Memory B cell (primary cell): ENCODE data around the gene ATN1.

Experiments used
- ATAC-seq: fragments of 150-1000 bp; cut with Tn5 transposase; 2 replicates; pipeline ENCODE4 v1.10.0; 2021; ENCODE audit warnings: low read depth, mild to moderate bottlenecking, moderate library complexity
- DNase-seq, 2 donors: peaks; one replicate each; pipeline ENCODE4 v3.0.0; 2022; ENCODE audit warnings: low spot score in 2 of 2
- H3K27ac Mint-ChIP-seq: one replicate; pipeline ENCODE4 v1.8.0; 2022; ENCODE audit warnings: mild to moderate bottlenecking, moderate library complexity, mixed read lengths
- H3K27me3 Mint-ChIP-seq: one replicate; pipeline ENCODE4 v1.8.0; 2022; ENCODE audit warnings: mixed read lengths
- H3K36me3 Mint-ChIP-seq: one replicate; pipeline ENCODE4 v1.8.0; 2022; ENCODE audit warnings: mild to moderate bottlenecking, mixed read lengths
- H3K4me1 Mint-ChIP-seq: one replicate; pipeline ENCODE4 v1.8.0; 2022; ENCODE audit warnings: mixed read lengths
- H3K4me3 Mint-ChIP-seq: one replicate; pipeline ENCODE4 v1.8.0; 2022; ENCODE audit warnings: mild to moderate bottlenecking, moderate library complexity, mixed read lengths
- H3K9me3 Mint-ChIP-seq: one replicate; pipeline ENCODE4 v1.8.0; 2022; ENCODE audit warnings: mixed read lengths

Gene ATN1

DNA sequence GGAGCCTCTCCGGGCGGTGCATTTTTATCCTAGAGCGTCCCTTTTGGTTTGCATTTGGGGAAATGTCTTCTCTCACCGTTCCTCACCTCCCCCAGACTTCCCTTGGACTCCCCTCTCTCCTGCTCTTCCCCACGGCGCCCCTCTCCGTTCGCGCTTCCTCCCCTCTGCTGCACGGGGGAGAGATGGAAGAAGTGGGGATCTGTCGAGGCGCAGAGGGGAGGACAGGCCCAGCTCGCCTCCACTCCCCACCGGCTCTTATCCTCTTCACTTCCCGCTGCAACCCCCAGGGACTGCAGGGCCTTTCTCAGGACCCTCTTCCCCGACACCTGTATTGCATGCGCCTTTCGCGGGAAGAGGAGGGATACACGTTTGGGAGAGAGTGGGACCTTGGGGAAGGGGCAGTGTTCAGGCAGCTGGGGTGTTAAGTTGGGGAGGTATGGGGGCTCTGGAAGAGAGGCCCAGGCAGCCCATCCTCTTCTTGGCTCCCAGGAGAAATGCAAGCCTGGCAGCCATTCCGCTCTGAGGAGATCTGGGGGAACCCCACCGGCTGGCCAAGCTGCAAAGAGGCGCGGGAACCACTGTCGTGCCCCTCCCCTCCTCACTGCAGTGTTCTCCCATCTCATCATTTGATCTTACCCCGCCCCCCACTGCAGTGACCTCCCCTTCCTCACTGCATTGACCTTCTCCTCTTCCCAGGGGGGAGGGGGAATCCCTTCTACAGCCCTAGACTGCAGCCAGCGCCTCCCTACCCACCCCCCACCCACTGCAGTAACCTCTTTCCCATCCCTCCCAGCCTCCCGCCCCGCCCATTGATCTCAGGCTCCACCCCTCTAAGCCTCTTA is 12.6 kb upstream of the ATN1 start:
- H3K4me1 Mint-ChIP-seq, result peaks cover 29% of the 10 kb centered on the region
- no peaks in the 10 kb centered on the region for H3K27me3 Mint-ChIP-seq
- no peak for ATAC-seq
- peak overlapping the region; percentile 86 for H3K27ac Mint-ChIP-seq
- DNase-seq, result no peak
- H3K4me3 Mint-ChIP-seq, result peak overlapping the region; percentile 98
- H3K9me3 Mint-ChIP-seq, result no peaks in the 10 kb centered on the region
- peaks cover 14% of the 10 kb centered on the region for H3K36me3 Mint-ChIP-seq

GRCh38 chr12:6915789-6916285 is 11.9 kb upstream of the ATN1 start:
- peaks cover 29% of the 10 kb centered on the region for H3K4me1 Mint-ChIP-seq
- peak overlapping the region; percentile 86 for H3K27ac Mint-ChIP-seq
- H3K36me3 Mint-ChIP-seq, result peaks cover 14% of the 10 kb centered on the region
- H3K4me3 Mint-ChIP-seq, result peak overlapping the region; percentile 98
- H3K9me3 Mint-ChIP-seq, result no peaks in the 10 kb centered on the region
- ATAC-seq, result no peak
- H3K27me3 Mint-ChIP-seq, result no peaks in the 10 kb centered on the region
- DNase-seq, result no peak

DNA sequence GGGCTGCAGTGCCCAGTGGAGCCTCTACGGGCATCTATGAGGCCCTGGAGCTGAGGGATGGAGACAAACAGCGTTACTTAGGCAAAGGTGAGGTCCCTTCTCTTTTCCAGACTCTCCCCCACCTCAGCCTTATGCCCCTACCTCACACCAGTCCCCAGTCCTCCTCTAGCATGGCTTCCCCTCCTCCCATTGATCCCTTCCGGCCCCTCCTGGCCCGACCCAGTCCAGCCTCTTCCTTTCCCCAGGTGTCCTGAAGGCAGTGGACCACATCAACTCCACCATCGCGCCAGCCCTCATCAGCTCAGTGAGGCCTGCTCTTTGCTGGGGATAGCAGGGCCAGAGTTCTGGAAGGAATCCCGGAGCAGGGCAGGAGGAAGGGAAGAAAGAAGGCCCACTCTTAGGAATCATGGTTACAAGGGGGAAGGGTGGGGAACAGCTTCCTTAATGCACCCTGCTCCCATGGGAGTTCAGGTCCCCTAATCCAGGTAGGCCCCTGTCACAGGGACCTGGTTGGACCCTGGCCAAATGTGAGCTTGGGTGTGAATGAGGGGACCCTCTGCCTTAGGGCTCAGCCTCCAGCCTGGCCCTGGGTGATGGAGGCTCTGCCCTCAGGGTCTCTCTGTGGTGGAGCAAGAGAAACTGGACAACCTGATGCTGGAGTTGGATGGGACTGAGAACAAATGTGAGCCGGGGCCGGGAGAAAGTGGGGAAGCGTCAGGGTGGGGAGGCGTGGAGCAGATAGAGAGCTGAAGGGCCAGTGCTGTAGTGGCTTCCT is 11.1 kb upstream of the ATN1 start:
- Mint-ChIP-seq H3K4me3 (peak overlapping the region; percentile 35), H3K27me3 (no peaks in the 10 kb centered on the region), H3K9me3 (no peaks in the 10 kb centered on the region), H3K4me1 (peaks cover 35% of the 10 kb centered on the region), H3K27ac (no peak overlapping the region), H3K36me3 (peaks cover 14% of the 10 kb centered on the region)
- no peak for DNase-seq
- ATAC-seq, result no peak

DNA sequence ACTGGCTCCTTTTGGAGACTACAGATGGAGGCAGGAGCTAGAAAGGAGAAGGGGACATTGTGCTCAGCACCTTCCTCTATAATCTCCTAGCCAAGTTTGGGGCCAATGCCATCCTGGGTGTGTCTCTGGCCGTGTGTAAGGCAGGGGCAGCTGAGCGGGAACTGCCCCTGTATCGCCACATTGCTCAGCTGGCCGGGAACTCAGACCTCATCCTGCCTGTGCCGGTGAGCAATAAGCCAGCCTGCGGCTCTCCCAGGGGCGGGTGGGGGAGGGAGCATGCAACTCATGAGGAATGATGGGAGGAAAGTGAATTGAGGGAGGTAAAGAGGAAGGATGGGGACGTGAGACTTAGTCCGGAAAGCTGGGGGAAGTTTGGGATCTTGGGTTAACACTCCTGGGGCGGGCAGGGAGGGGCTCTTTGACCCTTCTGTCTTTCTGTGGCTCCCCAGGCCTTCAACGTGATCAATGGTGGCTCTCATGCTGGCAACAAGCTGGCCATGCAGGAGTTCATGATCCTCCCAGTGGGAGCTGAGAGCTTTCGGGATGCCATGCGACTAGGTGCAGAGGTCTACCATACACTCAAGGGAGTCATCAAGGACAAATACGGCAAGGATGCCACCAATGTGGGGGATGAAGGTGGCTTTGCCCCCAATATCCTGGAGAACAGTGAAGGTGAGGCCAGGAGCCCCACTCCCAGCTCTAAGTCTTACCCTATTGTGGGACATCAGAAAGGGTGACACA is 10.1 kb upstream of the ATN1 start:
- DNase-seq (no peak), ATAC-seq (no peak)
- H3K36me3 Mint-ChIP-seq, result peaks cover 14% of the 10 kb centered on the region
- H3K4me3 Mint-ChIP-seq, result no peak overlapping the region
- no peaks in the 10 kb centered on the region for H3K9me3 Mint-ChIP-seq
- no peak overlapping the region for H3K27ac Mint-ChIP-seq
- peaks cover 44% of the 10 kb centered on the region for H3K4me1 Mint-ChIP-seq
- no peaks in the 10 kb centered on the region for H3K27me3 Mint-ChIP-seq

DNA sequence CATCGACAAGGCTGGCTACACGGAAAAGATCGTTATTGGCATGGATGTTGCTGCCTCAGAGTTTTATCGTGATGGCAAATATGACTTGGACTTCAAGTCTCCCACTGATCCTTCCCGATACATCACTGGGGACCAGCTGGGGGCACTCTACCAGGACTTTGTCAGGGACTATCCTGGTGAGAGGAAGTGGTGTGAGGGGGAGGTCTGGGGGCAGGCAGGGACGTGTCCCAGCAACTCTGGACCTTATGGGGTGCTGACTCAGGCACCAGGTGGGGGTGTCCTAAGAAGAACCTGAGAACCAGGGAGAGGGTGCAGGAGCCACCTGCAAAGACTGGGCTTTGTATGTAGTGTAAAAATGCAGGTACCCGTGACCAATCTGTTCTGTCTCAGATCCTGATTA is 8.2 kb upstream of the ATN1 start:
- H3K27ac Mint-ChIP-seq, result no peak overlapping the region
- no peak for DNase-seq
- peaks cover 52% of the 10 kb centered on the region for H3K4me1 Mint-ChIP-seq
- no peaks in the 10 kb centered on the region for H3K9me3 Mint-ChIP-seq
- no peak for ATAC-seq
- H3K4me3 Mint-ChIP-seq, result no peak overlapping the region
- no peaks in the 10 kb centered on the region for H3K27me3 Mint-ChIP-seq
- peaks cover 14% of the 10 kb centered on the region for H3K36me3 Mint-ChIP-seq

DNA sequence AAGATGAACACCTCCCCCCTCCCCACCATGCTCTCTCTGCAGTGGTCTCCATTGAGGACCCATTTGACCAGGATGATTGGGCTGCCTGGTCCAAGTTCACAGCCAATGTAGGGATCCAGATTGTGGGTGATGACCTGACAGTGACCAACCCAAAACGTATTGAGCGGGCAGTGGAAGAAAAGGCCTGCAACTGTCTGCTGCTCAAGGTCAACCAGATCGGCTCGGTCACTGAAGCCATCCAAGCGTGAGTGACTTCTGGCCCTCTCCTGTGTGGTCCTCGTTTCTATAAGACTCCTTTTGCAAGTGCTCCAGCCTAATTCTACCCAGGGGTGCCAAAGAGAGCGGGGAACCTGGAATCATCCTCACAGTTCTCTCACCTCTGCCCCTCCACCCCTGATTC is 6.2 kb upstream of the ATN1 start:
- peaks cover 12% of the 10 kb centered on the region for H3K36me3 Mint-ChIP-seq
- H3K4me1 Mint-ChIP-seq, result peaks cover 47% of the 10 kb centered on the region
- no peaks in the 10 kb centered on the region for H3K9me3 Mint-ChIP-seq
- DNase-seq (no peak), ATAC-seq (no peak)
- H3K27me3 Mint-ChIP-seq, result no peaks in the 10 kb centered on the region
- H3K27ac Mint-ChIP-seq, result peak overlapping the region; percentile 77
- H3K4me3 Mint-ChIP-seq, result peak overlapping the region; percentile 31

- Mint-ChIP-seq H3K4me3 (peak overlapping the region; percentile 63), H3K4me1 (peaks cover 52% of the 10 kb centered on the region), H3K36me3 (peaks cover 7% of the 10 kb centered on the region), H3K9me3 (no peaks in the 10 kb centered on the region), H3K27ac (peak overlapping the region; percentile 77), H3K27me3 (no peaks in the 10 kb centered on the region)
- peak; percentile 46 for ATAC-seq
- no peak for DNase-seq
Measured at GRCh38 chr12:6921996-6922946, 5.5 kb upstream of the ATN1 start.

GRCh38 chr12:6923003-6923732 is 4.6 kb upstream of the ATN1 start:
- no peak for DNase-seq
- Mint-ChIP-seq H3K4me1 (peaks cover 55% of the 10 kb centered on the region), H3K36me3 (peaks cover 5% of the 10 kb centered on the region), H3K27me3 (no peaks in the 10 kb centered on the region), H3K27ac (peak overlapping the region; percentile 76), H3K4me3 (peak overlapping the region; percentile 63), H3K9me3 (no peaks in the 10 kb centered on the region)
- ATAC-seq, result peak; percentile 49

GRCh38 chr12:6923851-6924250 is 3.9 kb upstream of the ATN1 start:
- DNase-seq, result no peak
- H3K36me3 Mint-ChIP-seq, result peaks cover 5% of the 10 kb centered on the region
- ATAC-seq, result no peak
- H3K27me3 Mint-ChIP-seq, result no peaks in the 10 kb centered on the region
- peaks cover 60% of the 10 kb centered on the region for H3K4me1 Mint-ChIP-seq
- peak overlapping the region; percentile 76 for H3K27ac Mint-ChIP-seq
- no peak overlapping the region for H3K4me3 Mint-ChIP-seq
- H3K9me3 Mint-ChIP-seq, result no peaks in the 10 kb centered on the region

DNA sequence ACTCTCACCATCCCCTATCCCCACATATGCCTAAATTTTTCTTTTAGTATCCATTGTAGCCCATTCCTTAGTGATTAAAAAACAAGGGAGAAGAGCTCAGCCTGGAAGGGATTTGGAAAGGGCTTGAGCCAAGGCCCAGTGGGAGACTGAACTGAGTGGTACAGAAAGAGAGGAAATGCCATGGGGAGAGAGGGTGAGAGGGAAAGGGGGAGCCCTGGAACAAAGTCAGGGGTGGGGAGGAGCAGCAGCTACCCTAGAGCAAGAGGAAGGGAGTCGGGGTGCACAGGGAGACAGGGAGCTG is 2.6 kb upstream of the ATN1 start:
- DNase-seq (no peak), ATAC-seq (no peak)
- Mint-ChIP-seq H3K27me3 (no peaks in the 10 kb centered on the region), H3K36me3 (no peaks in the 10 kb centered on the region), H3K9me3 (no peaks in the 10 kb centered on the region), H3K4me1 (peaks cover 65% of the 10 kb centered on the region), H3K4me3 (peak overlapping the region; percentile 53), H3K27ac (peak overlapping the region; percentile 9)

GRCh38 chr12:6925540-6926279 is 2.0 kb upstream of the ATN1 start:
- no peak overlapping the region for H3K27ac Mint-ChIP-seq
- no peak for DNase-seq

GRCh38 chr12:6928022-6928702 is 403 bp downstream of the ATN1 start:
- no peaks in the 10 kb centered on the region for H3K36me3 Mint-ChIP-seq
- peak overlapping the region; percentile 86 for H3K27ac Mint-ChIP-seq
- peaks cover 49% of the 10 kb centered on the region for H3K4me1 Mint-ChIP-seq

More at GRCh38 chr12:6925540-6926279, 2.0 kb upstream of the ATN1 start:
- H3K27me3 Mint-ChIP-seq, result no peaks in the 10 kb centered on the region
- H3K4me3 Mint-ChIP-seq, result no peak overlapping the region
- H3K4me1 Mint-ChIP-seq, result peaks cover 65% of the 10 kb centered on the region
- H3K9me3 Mint-ChIP-seq, result no peaks in the 10 kb centered on the region
- no peak for ATAC-seq
- H3K36me3 Mint-ChIP-seq, result no peaks in the 10 kb centered on the region

More at GRCh38 chr12:6928022-6928702, 403 bp downstream of the ATN1 start:
- H3K9me3 Mint-ChIP-seq, result no peaks in the 10 kb centered on the region
- no peak for DNase-seq
- no peaks in the 10 kb centered on the region for H3K27me3 Mint-ChIP-seq
- peak overlapping the region; percentile 86 for H3K4me3 Mint-ChIP-seq
- ATAC-seq, result peak; percentile 41
